ENCODE measurements around the gene KRTAP8-1.

Gene KRTAP8-1, protein sequence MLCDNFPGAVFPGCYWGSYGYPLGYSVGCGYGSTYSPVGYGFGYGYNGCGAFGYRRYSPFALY

DNA sequence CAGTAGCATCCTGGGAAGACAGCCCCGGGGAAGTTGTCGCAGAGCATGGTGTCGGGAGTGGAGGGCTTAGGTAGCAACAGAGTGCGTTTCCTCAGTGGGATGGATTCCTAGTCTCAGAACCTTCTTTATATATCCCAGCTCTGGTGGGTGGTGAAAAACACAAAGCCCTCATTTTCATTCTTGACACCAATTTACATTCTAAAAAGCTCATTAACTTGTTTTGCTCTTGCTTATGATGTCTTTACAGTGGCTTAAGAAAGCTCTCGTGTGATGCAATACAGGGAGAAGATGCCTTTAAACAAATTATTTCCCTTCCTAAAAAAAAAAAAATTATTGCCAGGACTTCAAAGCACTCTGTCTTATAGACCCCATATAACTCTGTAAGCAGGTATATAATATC is at the start of gene KRTAP8-1:
Gene KRTAP8-1 (minus strand): TSS at position 101 of the 400 bp plus-strand sequence. CDS start 54 bp downstream, at position 47.
- DNase-seq, result no peak

DNA sequence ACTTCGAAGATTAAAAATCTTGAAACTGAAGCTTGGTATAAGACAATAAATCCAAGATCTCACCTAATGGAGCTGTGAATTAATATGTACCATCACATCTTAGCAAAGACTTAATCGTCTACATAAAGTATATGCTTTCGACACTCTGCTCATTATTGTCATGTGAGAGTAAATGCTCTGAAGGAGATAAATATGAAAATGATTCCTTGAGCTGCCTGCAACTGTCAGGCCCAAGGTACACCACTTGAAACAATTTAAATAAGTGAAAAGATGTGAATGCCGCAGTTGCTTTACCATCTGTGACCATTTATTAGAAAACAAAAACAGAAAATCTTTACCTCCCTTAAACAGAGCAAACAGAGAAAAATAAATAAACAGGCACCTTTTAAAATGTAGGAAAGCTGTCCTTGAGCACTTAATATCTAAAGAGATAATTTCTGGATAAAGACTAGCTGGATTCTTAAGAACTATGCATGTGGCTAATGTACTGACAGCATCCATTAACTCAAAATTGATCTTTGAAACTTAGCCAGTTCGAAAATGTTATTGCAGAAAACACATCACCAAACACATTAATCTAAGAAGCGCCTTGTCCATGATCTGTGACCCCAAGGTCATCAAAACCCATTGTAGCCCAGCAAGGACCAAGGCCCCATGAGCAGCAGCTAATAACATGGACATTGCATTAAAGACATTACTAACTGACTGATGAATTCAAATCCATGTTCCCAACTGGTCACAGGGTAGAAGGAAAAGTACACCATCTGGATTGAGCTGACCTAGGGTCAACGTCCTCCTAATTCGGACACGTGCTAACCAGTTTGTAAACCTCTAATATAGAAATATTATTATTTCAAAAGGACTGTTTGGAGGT is 34.8 kb upstream of the KRTAP8-1 start:
- DNase-seq, result no peak

DNA sequence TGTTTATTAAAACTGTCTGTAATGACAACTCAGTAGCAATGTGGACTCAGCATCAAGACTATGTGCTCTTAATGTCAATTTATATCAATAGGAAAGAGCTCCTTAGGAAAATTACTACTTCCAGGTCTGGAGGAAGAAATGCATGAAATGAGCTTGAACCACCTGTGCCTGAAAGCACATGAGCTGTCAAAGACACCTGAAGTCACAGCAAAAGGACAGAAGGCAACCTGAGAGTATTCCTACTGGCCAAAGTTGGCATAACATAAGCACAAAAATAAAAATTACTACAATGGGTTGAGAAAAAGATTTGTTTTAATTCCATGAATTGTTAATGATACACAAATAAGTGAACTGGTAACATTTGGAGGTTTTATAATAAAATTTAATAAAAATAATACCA is 29.9 kb upstream of the KRTAP8-1 start:
- no peak for DNase-seq

DNA sequence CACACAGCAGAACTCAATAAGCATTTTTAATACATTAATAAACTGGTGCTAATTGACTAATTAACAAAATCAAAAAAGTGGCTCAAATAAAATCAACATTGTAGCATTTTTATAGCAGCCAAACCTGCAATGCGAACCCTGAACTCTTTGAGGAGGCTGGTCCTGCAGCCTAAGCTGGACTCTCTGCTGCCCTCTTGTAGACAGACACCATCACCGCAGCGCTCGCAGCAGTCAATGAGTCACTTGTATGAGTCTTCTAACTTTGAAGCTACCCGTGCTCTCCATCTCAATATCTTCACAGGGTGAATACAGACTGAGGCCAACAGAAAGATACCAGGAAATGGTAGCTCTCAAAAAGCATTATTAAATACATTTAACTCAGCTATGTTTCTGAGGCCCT is 26.2 kb upstream of the KRTAP8-1 start:
- DNase-seq, result peak; percentile 21

DNA sequence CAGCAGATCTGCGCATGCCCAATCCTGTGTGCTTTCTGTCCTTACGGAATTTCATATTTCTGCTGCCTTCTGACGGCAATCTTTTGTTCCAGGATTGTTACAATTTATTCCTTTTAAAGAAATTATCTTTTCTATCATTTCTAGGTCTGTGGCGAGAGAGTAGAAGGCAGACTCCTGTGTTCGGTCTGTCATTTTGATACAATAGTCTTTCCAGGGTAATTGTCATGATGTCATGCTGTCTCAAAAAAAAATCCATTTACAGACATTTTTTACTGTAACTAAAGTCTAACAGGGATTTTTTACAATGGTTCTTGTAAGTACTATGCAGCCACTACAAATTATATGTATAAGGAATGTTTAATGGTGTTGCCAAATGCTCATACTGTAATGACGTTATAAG is 25.5 kb upstream of the KRTAP8-1 start:
- DNase-seq, result no peak

DNA sequence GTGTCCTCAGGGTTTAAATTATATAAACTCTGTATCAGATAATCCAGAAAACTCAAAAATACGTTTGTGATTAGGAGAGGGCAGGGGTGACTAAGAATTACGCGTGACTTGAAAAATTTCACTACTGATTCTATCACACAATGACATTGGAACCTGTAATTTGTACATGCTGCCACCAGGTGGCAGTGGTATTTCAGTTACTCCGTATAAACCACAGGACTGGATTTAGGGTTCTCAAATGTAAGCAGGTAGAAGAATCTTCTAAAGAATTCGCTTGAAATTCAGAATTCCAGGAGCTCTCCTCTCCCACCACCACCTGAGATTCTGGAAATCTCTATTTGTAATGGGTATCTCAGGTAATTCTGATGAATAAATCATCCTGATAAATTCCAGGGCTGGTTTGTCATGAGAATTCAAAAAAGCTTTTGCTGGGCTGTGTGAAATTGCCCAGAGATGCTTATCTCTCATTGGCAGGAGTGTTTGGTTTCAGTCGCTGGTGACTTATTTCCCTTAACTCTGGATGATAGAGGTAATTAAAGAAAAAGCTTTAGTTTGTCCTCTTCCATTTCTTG is 18.2 kb upstream of the KRTAP8-1 start:
- no peak for DNase-seq

DNA sequence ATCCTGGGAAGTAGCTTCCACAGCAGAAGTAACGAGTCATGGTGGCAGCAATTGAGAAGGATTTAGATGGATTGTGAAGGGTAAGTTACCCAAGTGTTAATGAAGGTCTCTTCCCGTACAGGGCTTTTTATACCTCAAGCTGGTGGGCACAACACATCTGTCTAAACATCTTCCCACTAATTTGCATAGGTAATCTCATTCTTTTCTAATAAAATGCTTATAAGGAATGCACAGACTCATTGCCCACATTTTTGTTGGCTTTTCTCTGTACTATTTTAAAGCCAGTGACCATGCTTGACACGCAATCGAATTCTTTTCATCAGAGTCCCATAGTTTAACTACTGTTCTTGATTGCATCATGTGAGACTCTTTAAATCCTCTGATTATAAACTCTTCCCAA is 16.6 kb upstream of the KRTAP8-1 start, which contains the start of gene KRTAP7-1:
Gene KRTAP7-1 (minus strand): TSS at position 101 of the 400 bp plus-strand sequence. CDS start 61 bp downstream, at position 40.
- peak; percentile 16 for DNase-seq

DNA sequence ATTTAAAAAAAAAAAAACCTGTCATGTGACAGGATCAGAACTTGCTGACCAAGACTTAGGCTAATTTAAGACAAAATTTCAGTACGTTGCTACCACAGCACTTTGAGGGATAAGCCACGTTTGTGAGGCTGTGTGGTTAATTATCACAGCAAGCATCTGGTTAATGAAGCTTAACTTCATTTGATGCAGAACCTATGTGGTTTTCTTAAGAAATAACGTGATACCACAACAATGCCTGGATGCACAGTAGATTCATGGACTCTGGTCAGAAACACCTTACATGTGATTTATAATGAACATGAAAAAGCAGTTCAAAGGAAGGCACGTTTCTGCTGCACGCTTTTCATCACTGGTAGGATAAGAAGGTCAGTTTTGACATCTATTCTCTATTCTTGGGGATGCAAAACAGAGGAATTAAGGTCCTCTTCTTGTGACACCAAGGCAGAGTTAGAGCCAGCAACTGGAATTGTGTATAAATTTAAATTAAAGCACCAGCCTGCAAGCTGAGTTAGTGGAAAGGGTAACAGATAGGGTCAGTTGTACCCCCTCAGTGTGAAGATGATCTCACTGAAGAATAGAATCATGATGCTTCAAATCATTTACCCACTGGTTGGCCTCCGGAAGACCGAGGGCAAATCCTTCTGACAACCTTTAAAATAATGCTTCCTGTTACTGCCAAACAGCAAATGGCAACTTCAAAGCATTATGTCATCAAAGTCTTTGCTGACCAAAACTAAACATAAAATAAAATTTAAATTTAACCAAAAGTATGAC is 6.0 kb upstream of the KRTAP8-1 start:
- DNase-seq, result no peak

DNA sequence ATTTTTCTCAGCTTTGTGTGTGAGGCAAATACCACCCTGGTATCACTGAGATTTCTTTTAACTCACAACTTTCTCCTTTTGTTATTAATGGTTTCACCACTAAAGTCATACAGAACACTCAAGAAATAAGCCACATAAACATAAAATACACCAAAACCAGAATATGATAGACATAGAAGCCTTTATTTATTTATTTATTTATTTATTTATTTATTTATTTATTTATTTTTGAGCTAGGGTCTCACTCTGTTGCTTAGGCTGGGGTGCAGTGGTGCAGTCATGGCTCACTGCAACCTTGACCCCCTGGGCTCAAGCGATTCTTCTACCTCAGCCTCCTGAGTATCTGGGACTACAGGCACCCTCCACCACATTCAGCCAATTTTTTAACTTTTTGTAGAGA is 12.5 kb downstream of the KRTAP8-1 start:
- no peak for DNase-seq

DNA sequence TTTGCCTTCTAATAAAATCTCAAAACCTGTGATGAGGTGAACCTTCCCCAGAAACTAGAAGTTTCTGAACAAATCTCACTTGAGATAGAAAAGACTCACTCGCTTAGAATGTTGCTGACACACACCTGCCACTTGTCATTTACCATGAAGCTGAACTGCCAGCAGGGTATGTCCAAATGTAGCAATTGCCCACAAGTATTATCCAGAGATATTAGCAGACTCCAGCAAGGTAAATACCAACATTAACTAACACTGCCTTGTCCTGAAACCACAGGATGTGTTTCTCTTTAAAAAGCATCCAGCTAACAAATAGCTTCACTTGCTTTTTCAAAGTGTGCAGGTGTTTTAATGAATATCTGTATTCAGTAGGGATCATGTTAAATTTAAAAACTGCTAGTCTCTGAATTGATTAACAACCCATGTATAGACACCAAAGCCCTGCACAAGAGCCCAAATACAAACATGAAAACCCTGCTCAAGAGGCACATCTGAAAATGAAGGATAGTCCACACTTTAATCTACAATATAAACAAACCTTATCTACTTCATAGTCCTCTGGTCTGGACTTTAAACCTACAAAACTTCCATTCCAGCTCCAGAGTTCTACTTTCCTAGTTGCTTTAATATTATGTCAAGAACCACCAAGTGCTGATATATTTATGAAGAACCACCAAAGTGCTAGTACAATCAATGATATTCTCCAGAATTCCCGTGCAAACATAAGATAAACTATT is 19.3 kb downstream of the KRTAP8-1 start:
- DNase-seq, result no peak

DNA sequence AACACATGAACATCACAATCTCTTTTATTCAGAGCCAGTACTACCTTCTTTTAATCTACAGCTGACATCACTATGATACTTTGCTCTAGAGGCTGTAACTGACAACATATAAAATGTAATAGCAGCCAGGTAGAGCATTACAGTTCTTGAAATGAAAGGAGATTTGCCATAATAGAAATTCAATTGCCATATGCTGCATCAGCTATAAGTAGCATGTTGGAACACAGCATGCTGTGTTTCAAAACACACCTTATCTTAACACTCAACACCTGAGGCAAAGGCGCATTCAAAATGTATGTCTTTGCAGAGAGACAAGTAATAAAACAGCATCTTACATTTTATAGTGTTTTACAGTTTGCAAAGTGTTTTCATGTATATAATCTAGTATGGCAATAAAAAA is 33.8 kb downstream of the KRTAP8-1 start:
- no peak for DNase-seq

DNA sequence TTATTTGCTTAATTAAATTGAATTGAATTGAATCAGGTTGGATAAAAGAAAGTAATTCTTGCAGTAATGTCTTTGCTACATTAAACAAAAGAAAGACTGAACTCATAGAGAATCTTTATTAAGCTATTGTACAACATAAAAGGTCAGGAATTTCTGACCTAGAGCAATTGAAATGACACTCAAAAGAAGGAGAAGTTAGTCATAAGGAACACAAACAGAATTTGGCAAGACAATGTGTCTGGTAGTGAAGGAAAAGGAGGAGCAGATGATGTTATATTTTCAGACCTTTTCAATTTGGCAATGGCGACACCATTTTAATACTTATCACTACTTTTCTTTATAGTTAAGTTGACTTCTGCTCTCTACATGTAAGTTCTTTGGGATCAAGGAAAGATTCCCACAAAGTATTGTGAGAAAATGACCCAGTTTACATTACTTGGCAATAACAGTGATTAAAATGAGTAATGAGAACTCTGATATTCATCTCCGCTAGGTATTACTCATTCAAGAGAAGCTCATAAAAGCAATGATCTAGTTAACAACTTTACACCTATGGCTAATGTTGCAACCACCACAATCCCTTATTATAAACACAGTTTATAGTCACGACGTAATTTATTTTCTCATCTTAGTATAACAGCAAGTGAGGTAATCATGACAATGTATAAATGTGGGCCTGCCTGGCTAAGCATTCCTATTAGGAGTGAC is 43.2 kb downstream of the KRTAP8-1 start:
- no peak for DNase-seq

Data from fibroblast of upper back skin (primary cell).